GM12878 (cell line): Measurements from ENCODE around the gene PLPPR1. TPM values are rescaled to one million over a fixed set of nuclear protein-coding genes. Genes with fewer than 3 reads are reported as not detected.

ENCODE experiments used
- ATAC-seq: fragments of 200-7000 bp; cut with Tn5 transposase; 3 replicates; pipeline ENCODE4 v1.9.1; 2020; ENCODE audit warnings: mild to moderate bottlenecking, moderate library complexity
- BruUV-seq: library from RNA; stranded (reverse); fragments of 400-500 nt; replicated peaks from 2 replicates; lab custom pipeline; 2021; lab: Mats Ljungman, UMichigan
- CTCF ChIA-PET: fragments of 300-600 bp; sonication (Branson Sonifier 250); formaldehyde crosslinking; extraction: SDS; loops from one replicate; lab custom pipeline; 2021; ENCODE audit warnings: inconsistent platforms; lab: Yijun Ruan, JAX
- POLR2A ChIA-PET: fragments of 350-600 bp; formaldehyde crosslinking; extraction: SDS; loops from one replicate; lab custom pipeline; 2021; ENCODE audit warnings: inconsistent platforms; lab: Charles Lee
- RAD21 ChIA-PET: fragments of 300-600 bp; sonication (Branson Sonifier 250); formaldehyde crosslinking; loops from one replicate; lab custom pipeline; 2023; ENCODE audit warnings: antibody characterized with exemption; ENCODE audit not compliant: unreplicated experiment; lab: Charles Lee
- SMC1A ChIA-PET: fragments of 300-600 bp; sonication (Branson Sonifier 250); formaldehyde crosslinking; loops from one replicate; lab custom pipeline; 2023; ENCODE audit not compliant: unreplicated experiment, uncharacterized antibody; lab: Charles Lee
- DNase-seq: peaks from one replicate; pipeline ENCODE4 v3.0.0-alpha.2; 2011; ENCODE audit warnings: low read depth, low spot score
- FAIRE-seq: peaks from 3 replicates; lab custom pipeline; 2011; peaks lifted over from hg19 to GRCh38; lab: Jason Lieb, UNC
- H2AFZ ChIP-seq: 2 replicates; pipeline ENCODE4 v1.6.0; 2011; ENCODE audit warnings: low read depth, low read length, control low read depth; ENCODE audit not compliant: control insufficient read depth
- H3K27ac ChIP-seq: 2 replicates; pipeline ENCODE4 v1.5.1; 2011; ENCODE audit warnings: control low read depth; ENCODE audit not compliant: control insufficient read depth, insufficient read depth
- H3K27me3 ChIP-seq, 2 experiments: replicated peaks in 1 of 2; 2 replicates each; pipeline versions ENCODE4 v1.6.0 to v1.6.1; 2011; ENCODE audit warnings: low read length in 1 of 2; ENCODE audit not compliant: control insufficient read depth in 2 of 2, insufficient read depth in 2 of 2
- H3K36me3 ChIP-seq, 2 experiments: 2 replicates each; pipeline ENCODE4 v1.5.1; 2011; ENCODE audit warnings: low read length in 1 of 2; ENCODE audit not compliant: control insufficient read depth in 2 of 2, insufficient read depth in 2 of 2
- H3K4me1 ChIP-seq: 2 replicates; pipeline ENCODE4 v1.6.1; 2011; ENCODE audit warnings: mild to moderate bottlenecking, low read length, moderate library complexity, mixed read lengths; ENCODE audit not compliant: control insufficient read depth, insufficient read depth
- H3K4me2 ChIP-seq: 2 replicates; pipeline ENCODE4 v1.6.0; 2011; ENCODE audit warnings: control low read depth; ENCODE audit not compliant: control insufficient read depth, insufficient read depth
- H3K4me3 ChIP-seq: fragments of 200-600 bp; sonication (generic); 2 replicates; pipeline ENCODE4 v1.5.1; 2016
- H3K79me2 ChIP-seq: 2 replicates; pipeline ENCODE4 v1.6.0; 2011; ENCODE audit warnings: low read length; ENCODE audit not compliant: control insufficient read depth, insufficient read depth
- H3K9ac ChIP-seq: 2 replicates; pipeline ENCODE4 v1.8.0; 2011; ENCODE audit warnings: low read length, control low read depth, mixed read lengths; ENCODE audit not compliant: control insufficient read depth, insufficient read depth
- H3K9me3 ChIP-seq: replicated peaks from 3 replicates; pipeline ENCODE4 v1.5.1; 2011; ENCODE audit warnings: mild to moderate bottlenecking, low read length; ENCODE audit not compliant: control insufficient read depth, insufficient read depth
- H4K20me1 ChIP-seq: 2 replicates; pipeline ENCODE4 v1.6.0; 2011; ENCODE audit not compliant: control insufficient read depth, insufficient read depth
- ASH2L ChIP-seq: fragments of 300-600, 200-600 bp; sonication (generic); IDR thresholded peaks from 2 replicates; pipeline ENCODE4 v1.6.1; 2017; ENCODE audit warnings: low read depth, mild to moderate bottlenecking, borderline replicate concordance
- CBX3 ChIP-seq: fragments of 200-600 bp; sonication (generic); IDR thresholded peaks from 2 replicates; pipeline ENCODE4 v1.6.1; 2016; ENCODE audit warnings: low read depth, borderline replicate concordance
- EZH2 ChIP-seq: IDR thresholded peaks from 2 replicates; pipeline ENCODE4 v1.6.1; 2012; ENCODE audit warnings: low read depth, mild to moderate bottlenecking, control low read depth, inconsistent platforms, low read length, borderline replicate concordance; ENCODE audit not compliant: control insufficient read depth
- NR2C2 ChIP-seq: IDR thresholded peaks from 2 replicates; pipeline ENCODE4 v1.6.1; 2011; ENCODE audit warnings: borderline replicate concordance, low read depth; ENCODE audit not compliant: control insufficient read depth, insufficient read length
- RB1 ChIP-seq: fragments of 450-650 bp; formaldehyde crosslinking; IDR thresholded peaks from 2 replicates; pipeline ENCODE4 v1.6.1; 2017; ENCODE audit warnings: mild to moderate bottlenecking, borderline replicate concordance
- WGBS: methylation state at CpG from one replicate; pipeline ENCODE4 v1.1.6; 2016; ENCODE audit warnings: low lambda C conversion rate; ENCODE audit not compliant: insufficient replicate concordance, insufficient coverage; ENCODE audit errors: missing lambda C conversion rate; 5-methylcytosine and 5-hydroxymethylcytosine counted together
- in situ Hi-C: fragments of 300-500 bp; cut with MboI; formaldehyde crosslinking; loops from 9 replicates; pipeline ENCODE4 v1.14.3; 2018; ENCODE audit warnings: mixed read lengths
- intact Hi-C: fragments of 100-400 bp; cut with micrococcal nuclease; formaldehyde crosslinking; loops from one replicate; pipeline ENCODE4 v1.14.2; 2022; ENCODE audit not compliant: unreplicated experiment
- polyA plus RNA-seq, 11 experiments: library from polyadenylated mRNA; depleted of rRNA in 4 of 11; unstranded in 6 of 11; stranded (reverse) in 5 of 11; fragments of >200 nt; fragmentation: Nextera tagmentation in 4 of 11; fragmentation: Illumina TruSeq in 1 of 11; extraction: Ambion mirVana in 4 of 11; extraction: Trizol in 1 of 11; gene quantifications; 1 replicate in 1 of 11; 2 replicates in 10 of 11; pipeline versions ENCODE4 v1.2.1 to v1.2.3, GENCODE V29; 2011 to 2016; ENCODE audit warnings: inconsistent platforms in 2 of 11, missing spikeins in 2 of 11, low read depth in 1 of 11
- total RNA-seq, 4 experiments: library from RNA; depleted of rRNA in 3 of 4; stranded (reverse); fragments of >200 nt in 3 of 4; fragmentation: Illumina TruSeq in 1 of 4; extraction: Trizol in 1 of 4; gene quantifications; 2 replicates each; pipeline versions ENCODE4 v1.2.1 to v1.2.3, GENCODE V29; 2013 to 2021

PLPPR1 gene
- total and polyA plus RNA-seq, 10 of the 15 experiments (the other 5 are each of a cell fraction or from before 2014, with no cell fraction given), result 0.69 TPM; not detected in 9

- TF ChIP-seq ASH2L (no peak), NR2C2 (no peak)
Measured at GRCh38 chr9:101114317-101114716, 85.8 kb downstream of the PLPPR1 start (continued).

GRCh38 chr9:101115102-101115501 lies 86.6 kb downstream of the PLPPR1 start:
- Histone ChIP-seq H3K4me1 (no peaks in the 10 kb centered on the region), H3K9me3 (no peaks in the 10 kb centered on the region), H3K79me2 (no peaks in the 10 kb centered on the region), H3K9ac (no peak overlapping the region), H3K27ac (no peak overlapping the region), H3K27me3 (no peaks in the 10 kb centered on the region), H3K4me3 (no peak overlapping the region), H2AFZ (no peak overlapping the region), H3K4me2 (no peak overlapping the region), H3K36me3 (no peaks in the 10 kb centered on the region), H4K20me1 (no peaks in the 10 kb centered on the region)
- ATAC-seq, result no peak
- ChIA-PET RAD21 (no interaction called here), POLR2A (no interaction called here), SMC1A (no interaction called here), CTCF (interaction anchor here (0.8 kb wide), 1 partner anchor 414 kb away, joined by 3 read pairs; no protein-coding TSS in a partner anchor)
- BruUV-seq, result no TSS peak
- TF ChIP-seq CBX3 (no peak), RB1 (no peak), EZH2 (no peak)
- intact Hi-C loops, result loop anchor here (5.0 kb wide), 2 partner anchors 403 to 417 kb away; partner anchors contain the start of gene RNF20
- DNase-seq, result no peak
- 2% methylated on average over 4 of the region's 4 CpGs for WGBS
- no peak for FAIRE-seq
- in situ Hi-C loops, result loop anchor here (5.0 kb wide), 1 partner anchor 192 kb away; no protein-coding TSS in a partner anchor
